ENCODE results near the gene REEP6. TPM values are rescaled to one million over a fixed set of nuclear protein-coding genes. Genes with fewer than 3 reads are reported as not detected.

The REEP6 gene
- total and polyA plus RNA-seq, 2 donors (not counting 3 experiments of a cell fraction or from before 2014, with no cell fraction given), result 1.3 to 1.5 TPM

- TF ChIP-seq CTCF (IDR thresholded peaks at IDR 0.05; ENCODE audit: extremely low read depth in 1 of 2, insufficient read depth in 1 of 2, low read depth in 1 of 2, low read length in 2 of 2), result no peak
- TF ChIP-seq GATA2 (IDR thresholded peaks at IDR 0.05; ENCODE audit: insufficient read depth, insufficient read length, low read depth, low read length), result no peak
- no peak for TF ChIP-seq POLR2AphosphoS5 (IDR thresholded peaks at IDR 0.05; ENCODE audit: insufficient read depth, low read depth, low read length)
- TF ChIP-seq FOS (IDR thresholded peaks at IDR 0.05; ENCODE audit: borderline replicate concordance, insufficient read depth, low read length), result no peak
- TF ChIP-seq MYC (IDR thresholded peaks at IDR 0.05; ENCODE audit: low read depth, low read length), result no peak
- H2AFZ ChIP-seq (ENCODE audit: low read depth, low read length), result no peak overlapping the region
- CTCF ChIA-PET, result interaction anchor here (0.6 to 1.3 kb wide), 6 partner anchors 20 to 235 kb away, joined by 3 to 5 read pairs (median 4); no protein-coding TSS in a partner anchor
- intact Hi-C loops (cut with micrococcal nuclease) (loop anchor here (5.0 kb wide), 1 partner anchor 233 kb away; no protein-coding TSS in a partner anchor), dilution Hi-C loops (cut with MboI; ENCODE audit: extremely low pct_ligation_motif_present, low sequenced_read_pairs) (no loop called here)
- H3K4me2 ChIP-seq (ENCODE audit: insufficient read depth, low read length), result no peak overlapping the region
- peaks cover 5 to 8% of the 10 kb centered on the region in 2 experiments for H3K27me3 ChIP-seq (ENCODE audit: control insufficient read depth in 2 of 2, insufficient read depth in 2 of 2, low read length in 2 of 2)
- H3K27ac ChIP-seq (ENCODE audit: insufficient read depth, low read depth, low read length), result no peak overlapping the region
- no peaks in the 10 kb centered on the region for H3K36me3 ChIP-seq (ENCODE audit: control insufficient read depth in 2 of 2, extremely low read depth in 1 of 2, insufficient read depth in 2 of 2, low read length in 2 of 2)
- no peak overlapping the region for H3K9ac ChIP-seq (replicated peaks; ENCODE audit: extremely low read depth, insufficient read depth, low read length)
- no peaks in the 10 kb centered on the region for H3K9me1 ChIP-seq (replicated peaks; ENCODE audit: control insufficient read depth, extremely low read depth, insufficient read depth, low read length)
- FAIRE-seq (no peak), DNase-seq (ENCODE audit: low read depth, low spot score) (no peak)
- H4K20me1 ChIP-seq (replicated peaks; ENCODE audit: control insufficient read depth, extremely low read depth, insufficient read depth, low read length), result no peaks in the 10 kb centered on the region
- H3K4me1 ChIP-seq (ENCODE audit: control insufficient read depth, extremely low read depth, insufficient read depth, low read length), result no peaks in the 10 kb centered on the region
- POLR2A ChIA-PET, result interaction anchor here (0.6 kb wide), 1 partner anchor 24 kb away, joined by 9 read pairs; the partner anchor contains the start of gene REEP6
- no peak overlapping the region for H3K4me3 ChIP-seq (replicated peaks in 1 of 3; ENCODE audit: insufficient read depth in 1 of 3, low read depth in 1 of 3, low read length in 3 of 3)
- no peaks in the 10 kb centered on the region for H3K79me2 ChIP-seq (ENCODE audit: control insufficient read depth, insufficient read depth, low read length)
- no TSS peak for BruUV-seq (replicated peaks)
- H3K9me3 ChIP-seq (replicated peaks; ENCODE audit: control insufficient read depth, insufficient read depth, low read length), result no peaks in the 10 kb centered on the region
Observed at GRCh38 chr19:1514986-1515721, 24.2 kb downstream of the REEP6 start.
